GM20431 (cell line): ENCODE results near the gene ZBTB7A.
"Not testable (repeated sequence)": the region's sequence is repeated elsewhere in the genome, so short reads cannot be mapped to it uniquely, and the experiment has no call there.

Experiments
- in situ Hi-C: fragments of 300-500 bp; cut with MseI, MboI; formaldehyde crosslinking; loops from one replicate; pipeline ENCODE4 v1.15.0; 2020; ENCODE audit warnings: low sequenced_read_pairs; ENCODE audit not compliant: unreplicated experiment

Gene ZBTB7A

GRCh38 chr19:4000798-4001197 is 65.9 kb downstream of the ZBTB7A start:
- in situ Hi-C loops = not testable (repeated sequence)

GRCh38 chr19:3998667-3999412 is 67.9 kb downstream of the ZBTB7A start:
- in situ Hi-C loops = not testable (repeated sequence)

GRCh38 chr19:3995607-3996006 is 71.1 kb downstream of the ZBTB7A start:
- in situ Hi-C loops = no loop called here
